ENCODE measurements around the gene TLE4.

Gene TLE4

DNA sequence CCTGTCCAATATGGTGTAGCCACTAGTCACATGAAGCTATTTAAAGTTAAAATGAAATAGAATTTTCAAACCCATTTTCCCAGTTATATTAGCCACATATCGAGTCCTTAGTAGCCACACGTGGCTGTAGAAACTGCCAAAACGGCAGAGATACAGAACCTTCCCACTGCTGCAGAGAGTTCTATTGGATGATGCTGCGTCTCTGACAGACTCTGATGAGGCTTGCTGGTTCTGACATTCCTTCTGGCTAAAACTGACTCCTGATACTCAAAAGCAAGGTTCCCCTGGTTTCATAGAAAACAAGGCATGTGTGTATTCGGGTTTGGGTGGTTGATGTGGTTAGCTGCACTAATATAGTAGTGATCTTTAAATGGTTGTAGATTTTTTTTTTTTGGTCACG is 91.5 kb downstream of the TLE4 start:
- Histone ChIP-seq H3K27ac (peak overlapping the region; percentile 32), H3K4me3 (ENCODE audit: low read depth in 1 of 2, low read length in 1 of 2) (no peak overlapping the region), H3K9me3 (no peaks in the 10 kb centered on the region), H3K36me3 (peaks cover 39% of the 10 kb centered on the region), H3K4me1 (ENCODE audit: control insufficient read depth in 1 of 2, insufficient read depth in 1 of 2, low read depth in 1 of 2, low read length in 1 of 2) (peaks cover 3 to 4% of the 10 kb centered on the region in 2 experiments), H3K27me3 (no peaks in the 10 kb centered on the region)
- TF ChIP-seq, protein P1, sequence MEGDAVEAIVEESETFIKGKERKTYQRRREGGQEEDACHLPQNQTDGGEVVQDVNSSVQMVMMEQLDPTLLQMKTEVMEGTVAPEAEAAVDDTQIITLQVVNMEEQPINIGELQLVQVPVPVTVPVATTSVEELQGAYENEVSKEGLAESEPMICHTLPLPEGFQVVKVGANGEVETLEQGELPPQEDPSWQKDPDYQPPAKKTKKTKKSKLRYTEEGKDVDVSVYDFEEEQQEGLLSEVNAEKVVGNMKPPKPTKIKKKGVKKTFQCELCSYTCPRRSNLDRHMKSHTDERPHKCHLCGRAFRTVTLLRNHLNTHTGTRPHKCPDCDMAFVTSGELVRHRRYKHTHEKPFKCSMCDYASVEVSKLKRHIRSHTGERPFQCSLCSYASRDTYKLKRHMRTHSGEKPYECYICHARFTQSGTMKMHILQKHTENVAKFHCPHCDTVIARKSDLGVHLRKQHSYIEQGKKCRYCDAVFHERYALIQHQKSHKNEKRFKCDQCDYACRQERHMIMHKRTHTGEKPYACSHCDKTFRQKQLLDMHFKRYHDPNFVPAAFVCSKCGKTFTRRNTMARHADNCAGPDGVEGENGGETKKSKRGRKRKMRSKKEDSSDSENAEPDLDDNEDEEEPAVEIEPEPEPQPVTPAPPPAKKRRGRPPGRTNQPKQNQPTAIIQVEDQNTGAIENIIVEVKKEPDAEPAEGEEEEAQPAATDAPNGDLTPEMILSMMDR (IDR thresholded peaks at IDR 0.05) = no peak

DNA sequence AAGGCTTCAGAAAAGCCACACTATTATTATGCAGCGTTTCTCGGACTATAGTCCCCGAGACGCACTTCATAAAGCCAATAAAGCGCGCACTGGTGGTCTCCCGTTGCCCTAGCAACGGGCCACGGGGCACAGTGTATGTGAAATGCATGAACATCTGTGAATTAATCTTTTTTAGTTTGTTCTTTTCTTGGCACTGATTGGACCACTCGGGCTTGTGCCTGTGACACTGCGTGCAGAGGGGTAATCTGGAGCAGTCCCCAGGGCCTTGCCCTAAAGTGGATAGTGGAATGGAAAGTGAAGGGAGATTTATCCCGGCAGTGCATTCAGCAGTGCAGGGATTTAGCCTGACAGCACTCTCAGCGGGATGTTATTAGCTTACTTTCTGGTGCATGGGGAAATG is 92.1 kb downstream of the TLE4 start:
- TF ChIP-seq, protein P1 (IDR thresholded peaks at IDR 0.05) = no peak
- Histone ChIP-seq H3K4me3 (ENCODE audit: low read depth in 1 of 2, low read length in 1 of 2) (no peak overlapping the region), H3K27me3 (no peaks in the 10 kb centered on the region), H3K27ac (no peak overlapping the region), H3K9me3 (no peaks in the 10 kb centered on the region), H3K36me3 (peaks cover 36% of the 10 kb centered on the region), H3K4me1 (ENCODE audit: control insufficient read depth in 1 of 2, insufficient read depth in 1 of 2, low read depth in 1 of 2, low read length in 1 of 2) (peaks cover 3 to 4% of the 10 kb centered on the region in 2 experiments)

DNA sequence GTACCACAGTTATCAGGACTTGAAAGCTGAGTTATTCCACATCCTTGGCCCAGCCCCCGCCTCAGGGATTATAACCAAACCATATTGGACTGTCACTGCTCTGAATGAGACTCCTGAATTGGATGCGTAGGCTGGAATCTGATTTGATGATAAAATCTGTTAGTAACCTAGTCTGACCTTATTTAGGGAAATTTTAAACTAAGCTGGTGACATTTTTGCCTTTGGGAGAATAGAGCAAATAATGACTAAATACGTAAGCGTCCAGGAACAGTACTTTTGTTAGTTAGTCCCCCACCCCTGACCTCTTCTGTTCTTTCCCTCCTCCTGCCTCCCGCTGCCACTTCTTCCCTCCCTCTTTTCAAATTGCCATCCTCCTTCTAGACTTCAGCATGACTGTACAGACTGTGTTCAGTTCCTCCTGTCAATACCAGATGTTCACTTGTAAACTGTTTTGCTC is 92.6 kb downstream of the TLE4 start:
- no peak overlapping the region for H3K4me3 ChIP-seq (ENCODE audit: low read depth in 1 of 2, low read length in 1 of 2)

DNA sequence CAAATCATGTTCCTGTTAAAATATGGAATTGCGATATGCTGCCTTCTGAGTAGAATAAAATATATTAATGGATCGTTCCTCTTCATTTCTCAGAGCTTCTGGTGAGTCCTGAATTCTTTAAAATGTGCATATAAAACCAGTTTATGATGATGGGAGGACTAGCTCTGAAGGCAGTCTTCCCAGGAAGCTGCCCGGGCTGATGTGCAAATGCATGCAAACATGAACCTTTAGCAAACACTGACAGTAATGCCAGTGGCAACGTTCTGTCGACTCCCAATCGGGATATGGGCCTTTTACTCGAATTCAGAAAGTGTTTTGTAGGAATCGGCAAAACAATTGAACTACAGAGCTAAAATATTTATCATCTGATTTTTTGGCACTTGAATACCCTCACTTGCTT is 93.6 kb downstream of the TLE4 start:
- TF ChIP-seq, protein P1 (IDR thresholded peaks at IDR 0.05) = no peak
- Histone ChIP-seq H3K27ac (peak overlapping the region; percentile 28), H3K4me1 (ENCODE audit: control insufficient read depth in 1 of 2, insufficient read depth in 1 of 2, low read depth in 1 of 2, low read length in 1 of 2) (peaks cover 3 to 5% of the 10 kb centered on the region in 2 experiments), H3K27me3 (no peaks in the 10 kb centered on the region), H3K4me3 (ENCODE audit: low read depth in 1 of 2, low read length in 1 of 2) (no peak overlapping the region), H3K9me3 (no peaks in the 10 kb centered on the region), H3K36me3 (peaks cover 31% of the 10 kb centered on the region)

More for the DNA sequence above, 92.6 kb downstream of the TLE4 start:
- Histone ChIP-seq H3K36me3 (peaks cover 34% of the 10 kb centered on the region), H3K27ac (peak overlapping the region; percentile 28), H3K9me3 (no peaks in the 10 kb centered on the region), H3K4me1 (ENCODE audit: control insufficient read depth in 1 of 2, insufficient read depth in 1 of 2, low read depth in 1 of 2, low read length in 1 of 2) (peaks cover 3 to 4% of the 10 kb centered on the region in 2 experiments), H3K27me3 (no peaks in the 10 kb centered on the region)
- TF ChIP-seq, protein P1 (IDR thresholded peaks at IDR 0.05) = no peak

DNA sequence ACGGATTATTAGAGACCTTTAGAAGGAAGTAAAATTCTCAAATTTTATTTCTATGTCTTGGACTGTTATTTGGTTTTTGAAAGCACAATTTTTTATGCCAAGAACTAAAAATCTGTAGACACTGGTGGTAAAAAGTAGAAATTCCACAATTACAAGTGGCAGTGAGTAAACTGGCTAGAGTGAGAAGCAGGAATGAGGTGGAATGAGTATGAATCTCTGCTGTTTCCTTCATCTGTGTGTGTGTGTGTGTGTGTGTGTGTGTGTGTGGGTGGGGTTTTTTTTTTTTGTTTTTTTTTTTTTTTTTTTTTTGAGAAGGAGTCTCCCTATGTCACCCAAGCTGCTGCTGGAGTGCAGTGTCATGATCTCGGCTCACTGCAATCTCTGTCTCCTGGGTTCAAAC is 94.2 kb downstream of the TLE4 start:
- TF ChIP-seq, protein P1 (IDR thresholded peaks at IDR 0.05) = no peak
- Histone ChIP-seq H3K9me3 (no peaks in the 10 kb centered on the region), H3K4me1 (ENCODE audit: control insufficient read depth in 1 of 2, insufficient read depth in 1 of 2, low read depth in 1 of 2, low read length in 1 of 2) (peaks cover 3 to 8% of the 10 kb centered on the region in 2 experiments), H3K27me3 (no peaks in the 10 kb centered on the region), H3K4me3 (ENCODE audit: low read depth in 1 of 2, low read length in 1 of 2) (no peak overlapping the region), H3K36me3 (peaks cover 31% of the 10 kb centered on the region), H3K27ac (peak overlapping the region; percentile 28)

DNA sequence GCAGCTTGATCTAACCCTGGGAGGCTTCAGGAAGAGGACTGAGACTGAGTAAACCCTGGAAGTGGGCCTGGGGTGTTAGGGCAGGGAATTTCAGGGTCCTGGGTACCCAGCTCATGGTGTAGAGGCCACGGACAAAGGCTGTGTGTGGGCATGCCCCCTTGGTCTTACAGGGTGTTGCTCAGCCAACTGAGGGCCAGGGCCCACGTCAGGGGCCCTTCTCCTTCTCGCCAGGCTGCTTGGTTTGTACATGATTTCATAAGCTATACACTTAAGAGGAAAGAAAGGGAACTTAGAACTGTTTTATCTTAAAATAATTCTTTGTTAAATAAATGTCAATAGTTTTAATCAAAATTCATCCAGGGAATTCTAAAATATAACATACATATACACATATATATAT is 95.4 kb downstream of the TLE4 start:
- Histone ChIP-seq H3K4me3 (ENCODE audit: low read depth in 1 of 2, low read length in 1 of 2) (no peak overlapping the region), H3K27me3 (no peaks in the 10 kb centered on the region), H3K9me3 (no peaks in the 10 kb centered on the region), H3K36me3 (peaks cover 42% of the 10 kb centered on the region), H3K4me1 (ENCODE audit: control insufficient read depth in 1 of 2, insufficient read depth in 1 of 2, low read depth in 1 of 2, low read length in 1 of 2) (peaks cover 3 to 8% of the 10 kb centered on the region in 2 experiments), H3K27ac (peak overlapping the region; percentile 55)
- TF ChIP-seq, protein P1 (IDR thresholded peaks at IDR 0.05) = no peak
